Renal cortical epithelial cell (primary cell): ENCODE measurements around the gene IMMP2L. TPM values are rescaled to one million over a fixed set of nuclear protein-coding genes. Genes with fewer than 3 reads are reported as not detected.
"Not testable (repeated sequence)": the region's sequence is repeated elsewhere in the genome, so short reads cannot be mapped to it uniquely, and the experiment has no call there.

ENCODE experiments used
- DNase-seq: peaks from one replicate; pipeline ENCODE4 v3.0.0-alpha.2; 2011; ENCODE audit warnings: low read depth
- total RNA-seq: library from RNA; depleted of rRNA; stranded (reverse); fragments of >200 nt; gene quantifications from 2 replicates; pipeline ENCODE4 v1.2.3, GENCODE V29; 2014

Gene IMMP2L
- total RNA-seq, 1 donor from 2014 or later, result 23.8 TPM

DNA sequence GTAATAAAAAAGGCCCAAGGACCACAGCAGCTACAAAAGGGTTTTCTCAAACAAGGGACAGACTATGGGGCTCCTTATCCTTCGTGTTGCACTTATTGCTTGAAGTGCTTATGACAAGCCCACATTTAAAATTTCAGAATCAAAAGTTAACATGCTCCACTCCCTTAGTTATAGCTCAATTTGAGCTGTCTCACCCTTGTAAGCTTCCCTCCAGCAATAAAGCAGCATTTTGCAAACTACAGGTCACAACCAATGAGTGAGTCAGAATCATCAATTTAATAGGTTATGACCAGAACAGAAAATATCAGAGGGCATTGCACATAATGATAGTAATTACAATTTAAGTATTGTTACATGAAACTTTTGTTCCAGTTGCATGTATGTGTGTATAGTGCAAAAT, 53.0 kb downstream of the IMMP2L start:
- DNase-seq, result peak; percentile 28

GRCh38 chr7:111508387-111508786, 53.9 kb downstream of the IMMP2L start:
- DNase-seq, result no peak

- not testable (repeated sequence) for DNase-seq
Measured at GRCh38 chr7:111505422-111505821, 56.9 kb downstream of the IMMP2L start.

DNA sequence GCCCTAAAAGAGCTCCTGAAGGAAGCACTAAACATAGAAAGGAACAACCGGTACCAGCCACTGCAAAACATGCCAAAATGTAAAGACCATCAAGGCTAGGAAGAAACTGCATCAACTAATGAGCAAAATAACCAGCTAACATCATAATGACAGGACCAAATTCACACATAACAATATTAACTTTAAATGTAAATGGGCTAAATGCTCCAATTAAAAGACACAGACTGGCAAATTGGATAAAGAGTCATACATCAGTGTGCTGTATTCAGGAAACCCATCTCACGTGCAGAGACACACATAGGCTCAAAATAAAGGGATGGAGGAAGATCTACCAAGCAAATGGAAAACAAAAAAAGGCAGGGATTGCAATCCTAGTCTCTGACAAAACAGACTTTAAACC, 60.5 kb downstream of the IMMP2L start:
- DNase-seq, result not testable (repeated sequence)

DNA sequence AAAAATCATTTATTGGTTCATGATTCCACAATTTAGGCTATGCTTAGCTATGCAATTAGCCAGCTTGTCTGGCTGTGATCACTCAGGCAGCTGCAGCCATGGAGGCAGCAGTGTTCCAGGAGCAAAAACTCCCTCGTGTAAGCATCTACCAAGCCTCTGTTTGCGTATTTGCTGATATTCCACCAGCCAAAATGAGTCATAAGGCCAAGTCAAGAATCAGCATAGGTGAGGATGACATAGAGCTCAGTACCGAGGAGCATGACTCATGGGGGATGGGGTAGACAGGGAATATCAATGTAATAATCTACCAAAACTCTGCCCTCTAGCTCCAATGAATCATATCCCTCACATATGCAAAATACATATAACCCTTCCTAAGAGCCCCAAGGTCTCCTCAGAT, 63.3 kb downstream of the IMMP2L start:
- peak; percentile 89 for DNase-seq

DNA sequence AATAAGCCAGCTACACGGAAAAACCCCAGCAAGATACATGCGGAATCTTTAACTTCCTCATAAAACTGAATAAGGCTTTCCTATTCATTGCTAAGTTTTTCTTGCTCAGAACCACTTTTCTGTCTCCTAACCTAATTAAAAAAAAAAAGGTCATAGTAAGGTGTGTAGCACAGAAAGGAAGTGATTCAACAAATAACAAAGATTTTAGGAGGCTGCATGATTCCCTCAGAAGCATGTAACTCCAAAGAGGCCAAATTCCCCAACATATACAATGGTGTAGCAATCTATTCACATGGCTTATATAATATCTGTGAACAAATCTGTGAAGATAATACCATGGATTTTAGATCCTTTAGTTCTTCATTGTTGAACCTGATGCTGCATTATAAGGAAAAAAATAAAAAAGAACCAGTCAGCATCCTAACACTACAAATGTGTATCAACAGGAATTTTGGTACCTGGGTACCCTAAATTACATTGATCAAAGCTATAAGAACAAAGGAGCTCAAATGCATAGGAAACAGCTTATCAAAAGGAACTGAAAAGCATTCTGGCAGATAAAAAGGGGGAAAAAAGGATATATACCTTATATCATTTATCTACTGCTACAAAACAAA, 63.8 kb downstream of the IMMP2L start:
- no peak for DNase-seq

GRCh38 chr7:111495173-111495810, 67.0 kb downstream of the IMMP2L start:
- no peak for DNase-seq

GRCh38 chr7:111492234-111492633, 70.1 kb downstream of the IMMP2L start:
- DNase-seq, result no peak

DNA sequence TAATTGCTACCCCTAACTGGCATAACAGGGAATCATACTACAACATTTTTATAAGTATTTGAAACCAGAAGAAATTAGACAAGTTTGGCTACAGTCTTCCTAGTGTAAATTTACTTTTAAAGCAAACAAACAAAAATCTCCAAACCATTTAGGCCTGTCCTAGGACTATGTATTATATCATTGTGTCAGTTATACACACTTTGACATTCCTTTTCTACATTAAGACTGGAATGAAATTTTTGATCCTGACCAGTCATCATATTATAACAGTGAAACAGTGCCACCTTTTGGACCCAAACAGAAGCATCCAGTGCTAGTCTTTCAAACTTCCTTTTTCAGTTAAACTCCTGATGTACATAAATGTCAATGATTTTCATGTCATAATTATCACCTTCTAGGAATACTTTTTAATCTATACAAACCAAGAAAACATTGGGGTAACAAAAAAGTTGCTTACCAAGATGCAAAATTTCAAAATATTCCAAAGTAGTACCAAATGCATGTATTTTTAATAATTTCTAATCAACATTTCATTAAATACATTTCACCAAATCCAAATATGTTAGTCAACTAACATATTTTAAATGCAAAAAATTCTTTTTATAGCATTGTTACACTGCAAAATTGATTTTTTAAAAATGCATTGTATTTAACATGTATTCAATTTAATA, 75.7 kb downstream of the IMMP2L start:
- DNase-seq, result peak; percentile 72

DNA sequence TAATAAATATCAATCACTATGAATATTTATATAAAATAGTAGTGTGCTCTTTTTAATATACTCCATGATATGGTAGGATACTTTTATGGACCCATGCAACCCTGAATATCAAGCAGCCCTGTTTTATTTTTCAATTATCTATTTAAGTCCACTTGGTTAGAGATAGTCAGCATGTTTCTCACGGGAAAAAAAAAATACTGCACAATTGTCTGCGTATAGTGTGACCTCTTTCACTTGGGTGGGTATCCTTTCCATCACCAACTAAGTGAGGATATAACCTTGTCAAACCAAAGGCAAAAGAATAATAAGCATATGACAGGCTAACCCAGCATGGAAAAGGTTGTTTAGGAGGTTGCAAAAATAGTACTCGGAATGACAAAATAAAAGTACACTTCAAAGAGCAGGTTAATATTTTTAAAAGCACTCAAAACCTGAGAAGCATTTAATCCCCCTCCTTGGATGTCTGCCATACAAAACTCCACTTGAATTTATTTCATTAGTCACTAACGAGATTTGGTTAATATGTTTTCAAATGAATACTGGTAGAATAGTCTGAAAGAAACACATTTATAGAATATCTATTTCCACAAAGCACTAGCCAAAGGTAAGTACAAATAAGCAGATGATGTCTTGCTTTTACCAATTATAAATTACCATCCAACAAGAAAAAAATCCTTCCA, 76.5 kb downstream of the IMMP2L start:
- DNase-seq, result peak; percentile 75

GRCh38 chr7:111483078-111483477, 79.2 kb downstream of the IMMP2L start:
- no peak for DNase-seq

- DNase-seq, result no peak
Measured at GRCh38 chr7:111477462-111478225, 84.6 kb downstream of the IMMP2L start.

DNA sequence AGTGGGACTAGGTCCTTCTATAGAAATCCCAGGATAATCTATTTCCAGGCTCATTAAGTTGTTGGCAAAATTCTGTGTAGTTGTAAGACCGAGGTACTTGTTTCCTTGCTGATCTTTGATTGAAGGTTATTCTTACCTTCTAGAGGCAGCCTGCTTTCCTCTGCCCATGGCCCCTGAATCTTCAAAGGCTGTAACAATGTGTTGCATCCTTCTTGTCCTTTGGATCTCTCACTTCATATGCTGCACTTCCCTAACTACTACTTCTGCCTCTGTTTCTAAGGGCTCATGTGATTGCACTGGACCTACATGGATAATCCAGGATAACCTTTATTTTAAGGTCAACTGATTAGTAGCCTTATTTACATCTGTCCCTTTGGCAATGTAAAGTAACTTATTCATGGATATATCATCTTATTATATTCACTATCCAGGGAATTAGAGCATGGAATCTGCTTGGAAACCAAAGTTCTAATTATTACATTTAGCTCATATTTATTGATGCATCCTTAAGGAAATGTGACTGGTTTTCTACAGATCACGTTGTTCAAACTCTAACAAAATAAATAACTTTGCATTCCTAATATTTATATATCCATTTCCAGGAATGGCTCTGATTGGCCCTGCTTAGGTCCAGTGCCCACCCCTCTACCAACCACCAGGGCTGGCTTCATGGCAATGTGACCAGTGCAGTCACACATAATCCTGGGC, 85.6 kb downstream of the IMMP2L start:
- DNase-seq, result no peak

- peak; percentile 16 for DNase-seq
Measured at GRCh38 chr7:111475959-111476358, 86.3 kb downstream of the IMMP2L start.

GRCh38 chr7:111475419-111475748, 86.9 kb downstream of the IMMP2L start:
- no peak for DNase-seq

DNA sequence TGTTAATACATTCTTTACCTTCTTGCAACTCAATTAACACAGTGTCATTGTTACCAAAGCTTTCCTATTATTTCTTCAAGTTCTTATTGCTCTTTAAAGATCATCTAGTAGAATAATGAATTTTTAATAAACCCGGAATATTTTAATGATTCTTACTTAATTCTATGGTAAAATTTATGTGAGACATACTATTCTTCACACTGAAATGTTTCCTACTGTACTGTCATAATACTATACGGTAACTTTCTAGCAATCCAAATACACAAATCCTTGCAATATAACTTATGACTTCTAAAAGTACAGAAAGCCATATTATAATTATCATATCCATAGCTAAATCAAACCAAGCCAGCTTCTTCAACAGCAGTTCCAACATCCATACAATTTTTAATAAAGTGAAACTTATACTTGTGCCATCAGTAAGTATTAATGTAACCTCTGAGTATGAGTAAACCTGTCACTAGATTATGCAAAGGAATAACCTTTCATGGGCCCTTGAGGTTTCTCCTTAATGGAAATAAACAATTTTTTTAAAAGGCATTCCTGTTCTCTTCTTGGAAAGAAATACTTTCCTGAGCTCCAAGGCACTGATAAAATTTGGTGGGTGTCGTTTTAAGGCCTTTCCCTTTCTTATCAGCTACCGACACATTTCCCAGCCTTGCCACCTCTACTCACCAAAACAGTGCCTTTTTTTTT, 87.4 kb downstream of the IMMP2L start:
- DNase-seq, result no peak

- DNase-seq, result no peak
Measured at GRCh38 chr7:111473449-111474198, 88.7 kb downstream of the IMMP2L start.

- DNase-seq, result no peak
Measured at GRCh38 chr7:111470998-111471397, 91.3 kb downstream of the IMMP2L start.

- DNase-seq, result not testable (repeated sequence)
Measured at GRCh38 chr7:111469894-111470293, 92.4 kb downstream of the IMMP2L start.

DNA sequence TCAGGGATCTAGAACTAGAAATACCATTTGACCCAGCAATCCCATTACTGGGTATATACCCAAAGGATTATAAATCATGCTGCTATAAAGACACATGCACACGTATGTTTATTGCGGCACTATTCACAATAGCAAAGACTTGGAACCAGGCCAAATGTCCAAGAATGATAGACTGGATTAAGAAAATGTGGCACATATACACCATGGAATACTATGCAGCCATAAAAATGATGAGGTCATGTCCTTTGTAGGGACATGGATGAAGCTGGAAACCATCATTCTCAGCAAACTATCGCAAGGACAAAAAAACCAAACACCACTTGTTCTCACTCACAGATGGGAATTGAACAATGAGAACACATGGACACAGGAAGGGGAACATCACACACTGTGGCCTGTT, 96.5 kb downstream of the IMMP2L start:
- not testable (repeated sequence) for DNase-seq
